K562 (cell line): ENCODE results near the gene SNCB. TPM values are rescaled to one million over a fixed set of nuclear protein-coding genes. Genes with fewer than 3 reads are reported as not detected.

ENCODE experiments used
- ATAC-seq: fragments of 200-7000 bp; cut with Tn5 transposase; 3 replicates; pipeline ENCODE4 v1.9.1; 2020; ENCODE audit warnings: moderate library complexity
- BruUV-seq: library from RNA; stranded (reverse); fragments of 400-500 nt; replicated peaks from 2 replicates; lab custom pipeline; 2021; lab: Mats Ljungman, UMichigan
- CTCF ChIA-PET: fragments of 300-600 bp; formaldehyde crosslinking; extraction: SDS; loops from one replicate; lab custom pipeline; 2021; ENCODE audit warnings: low intra/inter-chr PET ratio; lab: Yijun Ruan, JAX
- POLR2A ChIA-PET: fragments of 300-600, 350-650 bp; sonication (Branson Sonifier 250); formaldehyde crosslinking; extraction: SDS; loops from one replicate; lab custom pipeline; 2021; ENCODE audit warnings: antibody characterized with exemption, inconsistent platforms; lab: Yijun Ruan, JAX
- DNase-seq, 4 experiments: peaks; one replicate each; pipeline versions ENCODE4 v3.0.0 to v3.0.0-alpha.2; 2011 to 2018; ENCODE audit warnings: low spot score in 3 of 4, mixed read lengths in 3 of 4; ENCODE audit errors: extremely low read depth in 1 of 4
- FAIRE-seq: peaks from 2 replicates; lab custom pipeline; 2011; peaks lifted over from hg19 to GRCh38; lab: Jason Lieb, UNC
- H2AFZ ChIP-seq: 2 replicates; pipeline ENCODE4 v1.6.0; 2011; ENCODE audit warnings: low read depth, low read length, control low read depth, inconsistent platforms
- H3K27ac ChIP-seq: fragments of 200-600 bp; 3 replicates; pipeline ENCODE4 v1.8.0; 2011; ENCODE audit warnings: low read depth, mild to moderate bottlenecking, control low read depth, inconsistent platforms, low read length, moderate library complexity, mixed read lengths; ENCODE audit errors: extremely low read depth
- H3K27me3 ChIP-seq, 2 experiments: fragments of 300-600 bp in 1 of 2; 2 replicates in 1 of 2; 3 replicates in 1 of 2; pipeline versions ENCODE4 v1.6.0 to v1.8.0; 2011; ENCODE audit warnings: inconsistent platforms in 2 of 2, low read length in 2 of 2, mild to moderate bottlenecking in 1 of 2, mixed read lengths in 1 of 2, moderate library complexity in 1 of 2; ENCODE audit not compliant: control insufficient read depth in 2 of 2, insufficient read depth in 2 of 2
- H3K36me3 ChIP-seq: fragments of 300-600 bp; 3 replicates; pipeline ENCODE4 v1.8.0; 2011; ENCODE audit warnings: mild to moderate bottlenecking, low read length, inconsistent platforms; ENCODE audit not compliant: control insufficient read depth, insufficient read depth
- H3K4me1 ChIP-seq, 2 experiments: fragments of 200-600 bp in 1 of 2; replicated peaks in 1 of 2; 2 replicates in 1 of 2; 3 replicates in 1 of 2; pipeline versions ENCODE4 v1.5.1 to v1.8.0; 2011; ENCODE audit warnings: inconsistent platforms in 2 of 2, low read length in 2 of 2, mild to moderate bottlenecking in 1 of 2, mixed read lengths in 1 of 2, moderate library complexity in 1 of 2; ENCODE audit not compliant: control insufficient read depth in 2 of 2, insufficient read depth in 2 of 2
- H3K4me2 ChIP-seq: 2 replicates; pipeline ENCODE4 v1.6.1; 2011; ENCODE audit warnings: low read length, control low read depth, inconsistent platforms, mixed read lengths; ENCODE audit not compliant: insufficient read depth
- H3K4me3 ChIP-seq: fragments of 200-600 bp; sonication (generic), shearing (Covaris generic); 2 replicates; pipeline ENCODE4 v1.5.1; 2016; ENCODE audit warnings: control low read depth, inconsistent platforms
- H3K79me2 ChIP-seq: fragments of 200-600 bp; 3 replicates; pipeline ENCODE4 v1.8.0; 2011; ENCODE audit warnings: low read length, inconsistent platforms; ENCODE audit not compliant: control insufficient read depth, insufficient read depth
- H3K9ac ChIP-seq, 2 experiments: 2 replicates each; pipeline versions ENCODE4 v1.6.0 to v1.6.1; 2011; ENCODE audit warnings: low read depth in 2 of 2, low read length in 2 of 2, control low read depth in 1 of 2, inconsistent platforms in 1 of 2, mild to moderate bottlenecking in 1 of 2, mixed read lengths in 1 of 2; ENCODE audit not compliant: insufficient read depth in 1 of 2
- H3K9me1 ChIP-seq: one replicate; pipeline ENCODE4 v1.6.0; 2011; ENCODE audit warnings: inconsistent platforms, mild to moderate bottlenecking, low read length, moderate library complexity; ENCODE audit not compliant: control insufficient read depth, insufficient read depth
- H3K9me3 ChIP-seq: replicated peaks from 2 replicates; pipeline ENCODE4 v1.5.1; 2011; ENCODE audit warnings: low read depth, low read length, inconsistent platforms; ENCODE audit not compliant: control insufficient read depth, insufficient read depth
- H4K20me1 ChIP-seq: replicated peaks from 2 replicates; pipeline ENCODE4 v1.6.1; 2011; ENCODE audit warnings: low read length, inconsistent platforms, mixed read lengths; ENCODE audit not compliant: control insufficient read depth, insufficient read depth
- E2F3 ChIP-seq: fragments of 250-450 bp; sonication (Bioruptor Pico); IDR thresholded peaks from 2 replicates; pipeline ENCODE4 v1.4.0; 2020; ENCODE audit warnings: mild to moderate bottlenecking
- POLR2G ChIP-seq: fragments of 200-400 bp; formaldehyde crosslinking; IDR thresholded peaks from 2 replicates; pipeline ENCODE4 v1.6.1; 2017; ENCODE audit warnings: low read depth, mild to moderate bottlenecking, antibody characterized with exemption, low read length, moderate library complexity
- PTRF ChIP-seq: fragments of 450-650 bp; IDR thresholded peaks from 2 replicates; pipeline ENCODE4 v1.6.1; 2016; ENCODE audit warnings: mild to moderate bottlenecking, missing genetic modification characterization, missing compliant biosample characterization
- WGBS: fragments of 100-300 bp; shearing (Covaris generic); methylation state at CpG from one replicate; pipeline ENCODE4 v1.1.6; 2016; ENCODE audit warnings: low coverage, mixed read lengths; ENCODE audit not compliant: insufficient coverage; ENCODE audit errors: missing lambda C conversion rate; 5-methylcytosine and 5-hydroxymethylcytosine counted together
- in situ Hi-C: fragments of 300-500 bp; cut with MboI; formaldehyde crosslinking; loops from 4 replicates; pipeline ENCODE4 v1.15.0; 2018; ENCODE audit warnings: inconsistent platforms, mixed read lengths
- intact Hi-C: fragments of 100-400 bp; cut with micrococcal nuclease; formaldehyde crosslinking; loops from 2 replicates; pipeline ENCODE4 v1.14.2; 2022
- polyA plus RNA-seq, 8 experiments: library from polyadenylated mRNA; depleted of rRNA in 4 of 8; stranded (reverse) in 5 of 8; unstranded in 3 of 8; fragments of >200 nt; fragmentation: Nextera tagmentation in 2 of 8; fragmentation: Illumina TruSeq in 1 of 8; extraction: Ambion mirVana in 2 of 8; extraction: Trizol in 1 of 8; gene quantifications; 2 replicates each; pipeline versions ENCODE4 v1.2.1 to v1.2.3, GENCODE V29; 2011 to 2014; ENCODE audit warnings: inconsistent platforms in 1 of 8, missing spikeins in 1 of 8
- total RNA-seq, 7 experiments: library from RNA; depleted of rRNA in 6 of 7; stranded (reverse); fragments of >200 nt in 6 of 7; fragmentation: Illumina TruSeq in 2 of 7; extraction: Trizol in 2 of 7; gene quantifications; 2 replicates each; pipeline versions ENCODE4 v1.2.1 to v1.2.3, GENCODE V29; 2011 to 2021; ENCODE audit warnings: low replicate concordance in 1 of 7
- TF ChIP-seq, protein P1 (sequence below), 3 experiments: IDR thresholded peaks in 2 of 3; conservative IDR thresholded peaks in 1 of 3; 2 replicates each; pipeline ENCODE4 v1.5.1; 2011 to 2012; ENCODE audit warnings: low read length in 3 of 3, mild to moderate bottlenecking in 3 of 3, control low read depth in 2 of 3, improper control_type of control experiment in 1 of 3, inconsistent platforms in 1 of 3, low read depth in 1 of 3, mixed read lengths in 1 of 3, moderate library complexity in 1 of 3; ENCODE audit not compliant: insufficient read depth in 2 of 3

Gene SNCB
- total and polyA plus RNA-seq, 9 of the 15 experiments (the other 6 are each of a cell fraction or from before 2014, with no cell fraction given): not detected

GRCh38 chr5:176674799-176675198 lies 44.5 kb upstream of the SNCB start:
- no peak overlapping the region for H3K27ac ChIP-seq
- H3K27me3 ChIP-seq: peaks cover 6 to 17% of the 10 kb centered on the region in 2 experiments; a peak in 4 of 5 replicates
- ATAC-seq (no peak), DNase-seq (no peak), FAIRE-seq (no peak)
- WGBS: 68% methylated on average over 17 of the region's 17 CpGs
- H3K4me1 ChIP-seq: peaks cover 18 to 26% of the 10 kb centered on the region in 2 experiments
- no peaks in the 10 kb centered on the region for H3K9me3 ChIP-seq
- BruUV-seq: no TSS peak
- TF ChIP-seq POLR2G: no peak
- TF ChIP-seq E2F3 (CRISPR knock-in tag): no peak
- TF ChIP-seq PTRF (tag): no peak
- TF ChIP-seq, protein P1, sequence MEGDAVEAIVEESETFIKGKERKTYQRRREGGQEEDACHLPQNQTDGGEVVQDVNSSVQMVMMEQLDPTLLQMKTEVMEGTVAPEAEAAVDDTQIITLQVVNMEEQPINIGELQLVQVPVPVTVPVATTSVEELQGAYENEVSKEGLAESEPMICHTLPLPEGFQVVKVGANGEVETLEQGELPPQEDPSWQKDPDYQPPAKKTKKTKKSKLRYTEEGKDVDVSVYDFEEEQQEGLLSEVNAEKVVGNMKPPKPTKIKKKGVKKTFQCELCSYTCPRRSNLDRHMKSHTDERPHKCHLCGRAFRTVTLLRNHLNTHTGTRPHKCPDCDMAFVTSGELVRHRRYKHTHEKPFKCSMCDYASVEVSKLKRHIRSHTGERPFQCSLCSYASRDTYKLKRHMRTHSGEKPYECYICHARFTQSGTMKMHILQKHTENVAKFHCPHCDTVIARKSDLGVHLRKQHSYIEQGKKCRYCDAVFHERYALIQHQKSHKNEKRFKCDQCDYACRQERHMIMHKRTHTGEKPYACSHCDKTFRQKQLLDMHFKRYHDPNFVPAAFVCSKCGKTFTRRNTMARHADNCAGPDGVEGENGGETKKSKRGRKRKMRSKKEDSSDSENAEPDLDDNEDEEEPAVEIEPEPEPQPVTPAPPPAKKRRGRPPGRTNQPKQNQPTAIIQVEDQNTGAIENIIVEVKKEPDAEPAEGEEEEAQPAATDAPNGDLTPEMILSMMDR (IDR thresholded peaks at IDR 0.05 in 2 of 3, conservative IDR thresholded peaks at IDR 0.05 in 1 of 3; ENCODE audit: insufficient read depth in 2 of 3, low read depth in 1 of 3, low read length in 3 of 3): no peak
- in situ Hi-C loops: no loop called here
- H3K9ac ChIP-seq: no peak overlapping the region
- no peak overlapping the region for H3K4me3 ChIP-seq
- intact Hi-C loops: no loop called here
- H3K9me1 ChIP-seq: no peaks in the 10 kb centered on the region
- no peak overlapping the region for H2AFZ ChIP-seq
- CTCF ChIA-PET: no interaction called here
- H3K79me2 ChIP-seq: no peaks in the 10 kb centered on the region
- POLR2A ChIA-PET: no interaction called here
- H3K36me3 ChIP-seq: no peaks in the 10 kb centered on the region
- no peak overlapping the region for H3K4me2 ChIP-seq
- H4K20me1 ChIP-seq: no peaks in the 10 kb centered on the region
